ENCODE measurements around the gene RNF10. TPM values are rescaled to one million over a fixed set of nuclear protein-coding genes. Genes with fewer than 3 reads are reported as not detected.

RNF10 gene
- total RNA-seq, 3 donors from 2014 or later (not counting 1 experiment from before 2014, with no cell fraction given): 371 to 488 (median 389) TPM

DNA sequence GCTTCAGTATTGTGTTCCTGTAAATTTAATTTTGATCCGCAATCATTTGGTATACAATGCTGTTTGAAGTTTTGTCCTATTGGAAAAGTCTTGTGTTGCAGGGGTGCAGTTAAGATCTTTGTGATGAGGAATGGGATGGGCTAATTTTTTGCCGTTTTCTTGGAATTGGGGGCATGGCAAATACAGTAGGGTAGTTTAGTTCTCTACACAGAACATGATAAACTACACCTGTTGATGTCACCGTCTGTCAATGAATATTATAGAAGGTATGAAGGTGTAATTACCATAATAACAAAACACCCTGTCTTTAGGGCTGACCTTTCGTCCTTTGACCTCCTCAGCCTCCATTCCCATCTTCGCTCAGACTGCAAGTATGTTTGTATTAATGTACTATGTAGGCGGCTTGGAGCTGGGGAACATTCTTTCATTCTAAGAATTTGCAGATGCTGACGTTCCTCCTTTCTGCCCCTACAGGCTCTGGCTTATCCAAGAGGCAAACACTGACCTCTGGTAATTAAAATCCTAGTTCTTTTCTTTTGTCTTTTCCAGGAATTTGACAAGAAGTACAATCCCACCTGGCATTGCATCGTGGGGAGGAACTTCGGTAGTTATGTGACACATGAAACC lies 36.5 kb upstream of the RNF10 start:
- H3K9me3 Mint-ChIP-seq: no peaks in the 10 kb centered on the region
- H3K4me1 Mint-ChIP-seq: peaks cover 39 to 40% of the 10 kb centered on the region in 2 donors
- no peak for TF ChIP-seq CTCF (IDR thresholded peaks at IDR 0.05)
- no peaks in the 10 kb centered on the region for H3K27me3 Mint-ChIP-seq (ENCODE audit: low read depth in 2 of 2)
- no peaks in the 10 kb centered on the region for H3K36me3 Mint-ChIP-seq
- H3K27ac ChIP-seq (ENCODE audit: low read length): no peak overlapping the region
- no peaks in the 10 kb centered on the region for H3K27me3 ChIP-seq (ENCODE audit: control insufficient read depth, insufficient read depth, low read length)
- intact Hi-C loops (cut with micrococcal nuclease): loop anchor here (5.0 kb wide), 1 partner anchor 45 kb away; no protein-coding TSS in a partner anchor
- peak overlapping the region; percentile 90 for H3K27ac Mint-ChIP-seq
- H3K9me3 ChIP-seq (ENCODE audit: control insufficient read depth, insufficient read depth, low read length): no peaks in the 10 kb centered on the region
- H3K4me3 ChIP-seq (ENCODE audit: low read length): no peak overlapping the region
- ATAC-seq (no peak), DNase-seq (no peak)
- peaks cover 11% of the 10 kb centered on the region for H3K4me1 ChIP-seq (ENCODE audit: control insufficient read depth, insufficient read depth, low read length)
- peak overlapping the region; percentile 95 for H3K4me3 Mint-ChIP-seq
- H3K36me3 ChIP-seq (ENCODE audit: control insufficient read depth, insufficient read depth, low read length): peaks cover 3% of the 10 kb centered on the region
- 58% methylated on average over 6 of the region's 9 CpGs for WGBS (ENCODE audit: insufficient coverage)

- no peak overlapping the region for H3K4me3 Mint-ChIP-seq
- intact Hi-C loops (cut with micrococcal nuclease): loop anchor here (5.0 kb wide), 1 partner anchor 47 kb away; no protein-coding TSS in a partner anchor
These were observed 35.2 kb upstream of the RNF10 start for GRCh38 chr12:120498870-120499515.

GRCh38 chr12:120500581-120500980 lies 33.6 kb upstream of the RNF10 start:
- WGBS (ENCODE audit: insufficient coverage): 80% methylated on average over 1 of the region's 1 CpG
- peak overlapping the region; percentile 58 to 67 for H3K27ac Mint-ChIP-seq

More at GRCh38 chr12:120498870-120499515, 35.2 kb upstream of the RNF10 start:
- Histone ChIP-seq H3K4me1 (ENCODE audit: control insufficient read depth, insufficient read depth, low read length) (peaks cover 11% of the 10 kb centered on the region), H3K9me3 (ENCODE audit: control insufficient read depth, insufficient read depth, low read length) (no peaks in the 10 kb centered on the region), H3K36me3 (ENCODE audit: control insufficient read depth, insufficient read depth, low read length) (peaks cover 12% of the 10 kb centered on the region), H3K27ac (ENCODE audit: low read length) (no peak overlapping the region), H3K27me3 (ENCODE audit: control insufficient read depth, insufficient read depth, low read length) (no peaks in the 10 kb centered on the region), H3K4me3 (ENCODE audit: low read length) (no peak overlapping the region)
- no peaks in the 10 kb centered on the region for H3K27me3 Mint-ChIP-seq (ENCODE audit: low read depth in 2 of 2)
- no peak for TF ChIP-seq CTCF (IDR thresholded peaks at IDR 0.05)
- 90% methylated on average over 3 of the region's 3 CpGs for WGBS (ENCODE audit: insufficient coverage)
- H3K4me1 Mint-ChIP-seq: peaks cover 39 to 40% of the 10 kb centered on the region in 2 donors
- DNase-seq (no peak), ATAC-seq (no peak)
- no peaks in the 10 kb centered on the region for H3K9me3 Mint-ChIP-seq
- H3K27ac Mint-ChIP-seq: peak overlapping the region in 1 of 2 donors; percentile 27
- H3K36me3 Mint-ChIP-seq: no peaks in the 10 kb centered on the region

More at GRCh38 chr12:120500581-120500980, 33.6 kb upstream of the RNF10 start:
- no peak overlapping the region for H3K4me3 ChIP-seq (ENCODE audit: low read length)
- H3K4me1 Mint-ChIP-seq: peaks cover 32 to 33% of the 10 kb centered on the region in 2 donors
- no peaks in the 10 kb centered on the region for H3K27me3 Mint-ChIP-seq (ENCODE audit: low read depth in 2 of 2)
- no peak for TF ChIP-seq CTCF (IDR thresholded peaks at IDR 0.05)
- peaks cover 4% of the 10 kb centered on the region for H3K4me1 ChIP-seq (ENCODE audit: control insufficient read depth, insufficient read depth, low read length)
- no peaks in the 10 kb centered on the region for H3K27me3 ChIP-seq (ENCODE audit: control insufficient read depth, insufficient read depth, low read length)
- DNase-seq: peak in 1 of 2 donors; percentile 18
- H3K36me3 Mint-ChIP-seq: no peaks in the 10 kb centered on the region
- ATAC-seq: no peak
- intact Hi-C loops (cut with micrococcal nuclease): no loop called here
- H3K36me3 ChIP-seq (ENCODE audit: control insufficient read depth, insufficient read depth, low read length): peaks cover 17% of the 10 kb centered on the region
- H3K4me3 Mint-ChIP-seq: no peak overlapping the region
- H3K9me3 ChIP-seq (ENCODE audit: control insufficient read depth, insufficient read depth, low read length): no peaks in the 10 kb centered on the region
- no peak overlapping the region for H3K27ac ChIP-seq (ENCODE audit: low read length)
- no peaks in the 10 kb centered on the region for H3K9me3 Mint-ChIP-seq

Data from natural killer cell (primary cell).